Esophagus muscularis mucosa (tissue), 4 donors: ENCODE results near the gene CNTFR. TPM values are rescaled to one million over a fixed set of nuclear protein-coding genes. Genes with fewer than 3 reads are reported as not detected.

Experiments used
- DNase-seq: peaks from one replicate; pipeline ENCODE4 v3.0.0-alpha.2; 2017; ENCODE audit errors: extremely low spot score
- H3K27ac ChIP-seq, 4 donors: fragments of 200-600 bp; sonication (generic); replicated peaks in 1 of 4; 1 replicate in 3 of 4; 2 replicates in 1 of 4; pipeline ENCODE4 v1.5.1; 2016 to 2019; ENCODE audit warnings: mild to moderate bottlenecking in 1 of 4
- H3K27me3 ChIP-seq, 4 donors: fragments of 200-600 bp; sonication (generic); one replicate each; pipeline versions ENCODE4 v1.5.1 to v1.6.0; 2016 to 2019
- H3K36me3 ChIP-seq, 4 donors: fragments of 200-600 bp; sonication (generic); one replicate each; pipeline ENCODE4 v1.5.1; 2016 to 2019
- H3K4me1 ChIP-seq, 4 donors: fragments of 200-600 bp; sonication (generic); one replicate each; pipeline ENCODE4 v1.5.1; 2016 to 2019
- H3K4me3 ChIP-seq, 4 donors: fragments of 200-600 bp; sonication (generic); 1 replicate in 2 of 4; 2 replicates in 2 of 4; pipeline ENCODE4 v1.5.1; 2016 to 2019; ENCODE audit warnings: mild to moderate bottlenecking in 4 of 4, moderate library complexity in 1 of 4
- H3K9me3 ChIP-seq, 4 donors: fragments of 200-600 bp; sonication (generic); 1 replicate in 3 of 4; 2 replicates in 1 of 4; pipeline ENCODE4 v1.5.1; 2016 to 2019
- CTCF ChIP-seq, 3 experiments: fragments of 200-600 bp in 2 of 3; fragments of 450-650 bp in 1 of 3; sonication (generic) in 2 of 3; IDR thresholded peaks; one replicate each; pipeline ENCODE4 v1.5.1; 2017 to 2019; ENCODE audit warnings: antibody characterized with exemption in 3 of 3, mild to moderate bottlenecking in 2 of 3, moderate library complexity in 1 of 3
- EP300 ChIP-seq: sonication (generic); formaldehyde crosslinking; IDR thresholded peaks from one replicate; pipeline ENCODE4 v1.6.1; 2017; ENCODE audit warnings: antibody characterized with exemption
- POLR2A ChIP-seq: fragments of 450-650 bp; IDR thresholded peaks from one replicate; pipeline ENCODE4 v1.6.1; 2017; ENCODE audit warnings: antibody characterized with exemption, moderate library complexity, mild to moderate bottlenecking, low read depth
- POLR2AphosphoS5 ChIP-seq, 2 donors: sonication (generic); formaldehyde crosslinking; IDR thresholded peaks; one replicate each; pipeline ENCODE4 v1.6.1; 2017; ENCODE audit warnings: antibody characterized with exemption in 2 of 2
- WGBS: methylation state at CpG from one replicate; pipeline ENCODE4 v1.1.5; 2018; 5-methylcytosine and 5-hydroxymethylcytosine counted together
- intact Hi-C: fragments of 100-400 bp; cut with DNase I; formaldehyde crosslinking; loops from one replicate; pipeline ENCODE4 v1.15.1; 2023
- total RNA-seq, 4 donors: library from RNA; depleted of rRNA; stranded (reverse); fragments of >200 nt; gene quantifications; one replicate each; pipeline versions ENCODE4 v1.1.0 to v1.2.1, GENCODE V29; 2016

CNTFR gene
- total RNA-seq, 4 donors from 2014 or later = 1.2 to 3.8 (median 2.7) TPM

DNA sequence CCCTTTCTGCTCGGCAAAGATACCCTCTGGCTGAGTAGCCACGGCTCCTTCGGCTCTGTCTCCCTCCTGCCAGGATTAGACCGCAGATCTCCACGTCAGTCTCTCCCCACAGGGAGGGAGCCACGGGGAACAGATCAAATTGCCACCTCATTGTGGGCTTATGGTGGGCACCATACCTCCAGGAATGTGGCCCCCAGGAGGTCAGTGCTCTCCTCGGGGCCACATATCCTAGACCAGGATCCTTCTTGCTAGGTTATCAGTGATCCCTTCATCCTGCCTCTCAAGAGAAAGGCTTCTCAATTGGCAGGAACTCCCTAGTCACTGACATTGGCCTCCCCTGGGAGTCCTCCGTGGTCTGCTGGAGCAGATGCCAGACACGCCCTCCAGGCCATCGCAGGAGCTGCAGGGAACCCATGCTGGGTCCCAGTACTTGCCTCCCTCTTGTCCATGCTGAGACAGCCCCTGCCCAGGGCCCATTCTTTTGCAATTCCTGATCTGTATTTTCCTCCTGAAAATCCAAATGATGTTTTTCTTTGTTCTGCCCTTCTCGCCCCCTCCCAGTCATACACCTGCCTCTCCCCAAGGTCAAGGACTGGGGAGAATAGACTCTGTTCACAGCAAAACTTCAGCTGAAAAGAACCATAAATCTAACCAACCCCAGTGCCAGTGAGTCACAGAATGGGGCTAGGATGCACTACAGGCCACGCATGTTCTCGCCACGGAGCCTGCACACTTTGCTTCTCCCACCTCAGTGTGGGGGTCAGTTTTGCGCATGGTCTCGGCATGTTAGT is 35.1 kb downstream of the CNTFR start:
- peaks cover 0 to 38% (median under 1%) of the 10 kb centered on the region in 4 donors for H3K27me3 ChIP-seq
- H3K4me1 ChIP-seq = peaks cover 2 to 8% (median 5%) of the 10 kb centered on the region in 4 donors
- H3K36me3 ChIP-seq = no peaks in the 10 kb centered on the region
- no peak for TF ChIP-seq CTCF (IDR thresholded peaks at IDR 0.05)
- no peak for TF ChIP-seq EP300
- TF ChIP-seq POLR2A = no peak
- TF ChIP-seq POLR2AphosphoS5 (IDR thresholded peaks at IDR 0.05) = no peak
- no peaks in the 10 kb centered on the region for H3K9me3 ChIP-seq
- H3K27ac ChIP-seq = no peak overlapping the region
- no peak overlapping the region for H3K4me3 ChIP-seq
- intact Hi-C loops = no loop called here
- no peak for DNase-seq
- WGBS = 80% methylated on average over 16 of the region's 16 CpGs

DNA sequence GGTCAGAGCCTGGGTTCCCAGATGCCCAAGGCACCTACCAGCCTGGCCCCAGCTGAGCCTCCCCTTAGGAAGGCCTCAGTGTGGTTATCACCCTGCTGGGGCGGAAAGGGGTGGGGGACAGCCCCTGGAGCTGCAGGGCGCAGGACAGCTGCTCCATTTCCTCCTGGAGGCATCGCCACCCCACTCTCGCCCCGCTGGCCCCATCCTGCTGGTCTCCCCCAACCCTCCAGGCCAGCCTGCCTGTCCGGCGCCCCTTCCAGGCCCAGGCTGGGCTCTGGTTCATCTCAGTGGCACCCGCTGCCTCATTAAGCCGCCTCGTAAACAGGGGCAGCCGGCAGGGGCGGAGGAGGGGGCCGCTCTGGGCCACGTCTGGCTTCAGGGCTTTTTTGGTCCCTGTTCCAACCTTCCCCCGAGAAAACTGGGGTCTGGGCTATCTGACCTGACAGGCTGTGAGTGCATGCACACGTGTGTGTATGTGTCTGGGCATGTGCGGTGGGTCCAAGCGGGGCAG is 36.0 kb downstream of the CNTFR start:
- H3K36me3 ChIP-seq = no peaks in the 10 kb centered on the region
- DNase-seq = no peak
- H3K27me3 ChIP-seq = peaks cover 0 to 30% (median 0%) of the 10 kb centered on the region in 4 donors
- H3K9me3 ChIP-seq = no peaks in the 10 kb centered on the region
- TF ChIP-seq EP300 = no peak
- no peak for TF ChIP-seq POLR2A
- no peak for TF ChIP-seq POLR2AphosphoS5 (IDR thresholded peaks at IDR 0.05)
- no peak for TF ChIP-seq CTCF (IDR thresholded peaks at IDR 0.05)
- 68% methylated on average over 3 of the region's 18 CpGs for WGBS
- no peaks in the 10 kb centered on the region for H3K4me1 ChIP-seq
- no peak overlapping the region for H3K27ac ChIP-seq
- intact Hi-C loops = no loop called here
- no peak overlapping the region for H3K4me3 ChIP-seq

- no peak for DNase-seq
- Histone ChIP-seq H3K27me3 (peaks cover 0 to 24% (median 0%) of the 10 kb centered on the region in 4 donors), H3K4me3 (no peak overlapping the region), H3K4me1 (peaks cover 0 to 1% (median under 1%) of the 10 kb centered on the region in 4 donors), H3K27ac (no peak overlapping the region), H3K9me3 (no peaks in the 10 kb centered on the region), H3K36me3 (no peaks in the 10 kb centered on the region)
- WGBS = no CpG with 5 or more reads among the region's 2 CpGs
- TF ChIP-seq CTCF (IDR thresholded peaks at IDR 0.05) (no peak), POLR2A (no peak), EP300 (no peak), POLR2AphosphoS5 (IDR thresholded peaks at IDR 0.05) (no peak)
- intact Hi-C loops = no loop called here
Measured at GRCh38 chr9:34552986-34553385, 36.5 kb downstream of the CNTFR start.

DNA sequence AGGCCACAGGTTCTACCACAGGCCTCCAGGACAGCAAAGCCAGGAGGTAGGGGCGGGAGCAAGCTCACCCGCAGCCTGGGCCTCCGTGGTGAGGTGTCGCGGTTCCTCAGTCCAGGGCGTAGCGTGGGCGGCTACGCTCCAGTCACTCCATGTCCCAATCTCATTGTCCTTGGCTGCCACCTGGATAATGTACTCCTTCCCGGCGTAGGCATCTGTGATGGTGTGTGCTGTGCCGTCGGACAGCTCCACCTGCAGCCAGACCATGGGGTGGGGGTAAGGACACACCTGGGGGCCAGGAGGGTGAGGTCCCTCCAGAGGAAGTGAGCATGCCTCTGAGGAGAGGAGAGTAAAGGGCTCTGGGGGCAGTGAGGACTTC is 36.9 kb downstream of the CNTFR start:
- Histone ChIP-seq H3K4me1 (peaks cover 0 to 5% (median 2%) of the 10 kb centered on the region in 4 donors), H3K4me3 (no peak overlapping the region), H3K9me3 (no peaks in the 10 kb centered on the region), H3K27me3 (peaks cover 0 to 23% (median 0%) of the 10 kb centered on the region in 4 donors), H3K27ac (no peak overlapping the region), H3K36me3 (no peaks in the 10 kb centered on the region)
- intact Hi-C loops = no loop called here
- TF ChIP-seq POLR2A (no peak), POLR2AphosphoS5 (IDR thresholded peaks at IDR 0.05) (no peak), EP300 (no peak), CTCF (IDR thresholded peaks at IDR 0.05) (no peak)
- DNase-seq = no peak
- WGBS = 90% methylated on average over 8 of the region's 13 CpGs
